Keratinocyte (primary cell): Measurements from ENCODE around the gene DNHD1. TPM values are rescaled to one million over a fixed set of nuclear protein-coding genes. Genes with fewer than 3 reads are reported as not detected.

ENCODE experiments used
- DNase-seq: peaks from one replicate; pipeline ENCODE4 v3.0.0-alpha.2; 2011; ENCODE audit warnings: low read depth, missing footprints, low spot score
- FAIRE-seq: peaks from 2 replicates; lab custom pipeline; 2011; peaks lifted over from hg19 to GRCh38; lab: Jason Lieb, UNC
- H2AFZ ChIP-seq: 2 replicates; pipeline ENCODE4 v1.6.0; 2012; ENCODE audit warnings: low read length, control low read depth, inconsistent platforms; ENCODE audit not compliant: control insufficient read depth
- H3K27ac ChIP-seq: 2 replicates; pipeline ENCODE4 v1.5.1; 2011; ENCODE audit warnings: low read length; ENCODE audit not compliant: control insufficient read depth, insufficient read depth
- H3K27me3 ChIP-seq: 3 replicates; pipeline ENCODE4 v1.6.0; 2011; ENCODE audit warnings: low read length; ENCODE audit not compliant: control insufficient read depth, insufficient read depth; ENCODE audit errors: extremely low read depth
- H3K36me3 ChIP-seq, 2 experiments: 2 replicates in 1 of 2; 3 replicates in 1 of 2; pipeline ENCODE4 v1.5.1; 2011; ENCODE audit warnings: low read length in 2 of 2, mild to moderate bottlenecking in 1 of 2; ENCODE audit not compliant: control insufficient read depth in 2 of 2, insufficient read depth in 2 of 2; ENCODE audit errors: extremely low read depth in 1 of 2
- H3K4me1 ChIP-seq: 3 replicates; pipeline ENCODE4 v1.5.1; 2011; ENCODE audit warnings: low read length; ENCODE audit not compliant: control insufficient read depth, insufficient read depth; ENCODE audit errors: extremely low read depth
- H3K4me2 ChIP-seq: 3 replicates; pipeline ENCODE4 v1.6.0; 2011; ENCODE audit warnings: low read depth, low read length; ENCODE audit not compliant: control insufficient read depth, insufficient read depth; ENCODE audit errors: extremely low read depth
- H3K4me3 ChIP-seq, 3 experiments: fragments of 200-600 bp in 1 of 3; sonication (generic) in 1 of 3; 2 replicates in 2 of 3; 3 replicates in 1 of 3; pipeline ENCODE4 v1.5.1; 2011 to 2016; ENCODE audit warnings: low read length in 3 of 3, mild to moderate bottlenecking in 3 of 3, control low read depth in 2 of 3, inconsistent platforms in 1 of 3, low read depth in 1 of 3, mixed read lengths in 1 of 3, mixed run types in 1 of 3, moderate library complexity in 1 of 3; ENCODE audit not compliant: control insufficient read depth in 2 of 3, insufficient read depth in 2 of 3; ENCODE audit errors: extremely low read depth in 1 of 3
- H3K79me2 ChIP-seq: 2 replicates; pipeline ENCODE4 v1.6.0; 2012; ENCODE audit warnings: low read length; ENCODE audit not compliant: control insufficient read depth, insufficient read depth
- H3K9ac ChIP-seq: 3 replicates; pipeline ENCODE4 v1.6.0; 2011; ENCODE audit warnings: low read length; ENCODE audit not compliant: control insufficient read depth, insufficient read depth; ENCODE audit errors: extremely low read depth
- H3K9me1 ChIP-seq: 3 replicates; pipeline ENCODE4 v1.6.0; 2011; ENCODE audit warnings: low read length; ENCODE audit not compliant: control insufficient read depth, insufficient read depth; ENCODE audit errors: extremely low read depth
- H3K9me3 ChIP-seq: 2 replicates; pipeline ENCODE4 v1.5.1; 2012; ENCODE audit warnings: low read depth, low read length; ENCODE audit not compliant: control insufficient read depth
- H4K20me1 ChIP-seq: 3 replicates; pipeline ENCODE4 v1.6.0; 2011; ENCODE audit warnings: low read length; ENCODE audit not compliant: control insufficient read depth, insufficient read depth; ENCODE audit errors: extremely low read depth
- EZH2 ChIP-seq: IDR thresholded peaks from one replicate; pipeline ENCODE4 v1.6.1; 2012; ENCODE audit warnings: inconsistent platforms, mild to moderate bottlenecking, low read length, moderate library complexity
- dilution Hi-C: fragments of 300-500 bp; cut with MboI; formaldehyde crosslinking; loops from one replicate; pipeline ENCODE4 v1.7.0; 2020; ENCODE audit warnings: low sequenced_read_pairs; ENCODE audit not compliant: extremely low pct_ligation_motif_present
- polyA plus RNA-seq, 5 experiments: library from polyadenylated mRNA; depleted of rRNA in 3 of 5; stranded (reverse) in 3 of 5; stranded (forward) in 1 of 5; unstranded in 1 of 5; fragments of >200 nt; gene quantifications; 1 replicate in 1 of 5; 2 replicates in 3 of 5; 3 replicates in 1 of 5; pipeline versions ENCODE4 v1.2.1 to v1.2.3, GENCODE V29; 2011 to 2012; ENCODE audit warnings: missing spikeins in 2 of 5, low read depth in 1 of 5, low replicate concordance in 1 of 5
- TF ChIP-seq, protein P1 (sequence below), 3 experiments: IDR thresholded peaks in 1 of 3; conservative IDR thresholded peaks in 1 of 3; optimal IDR thresholded peaks in 1 of 3; 2 replicates in 2 of 3; 3 replicates in 1 of 3; pipeline versions ENCODE3 to v1.5.1; 2011; ENCODE audit warnings: low read length in 3 of 3, mild to moderate bottlenecking in 3 of 3, moderate library complexity in 2 of 3, control low read depth in 1 of 3, inconsistent platforms in 1 of 3; ENCODE audit not compliant: insufficient read depth in 2 of 3; ENCODE audit errors: extremely low read depth in 1 of 3

The DNHD1 gene
- polyA plus RNA-seq, 1 donor (not counting 4 experiments of a cell fraction or from before 2014, with no cell fraction given), result 2.9 TPM

DNA sequence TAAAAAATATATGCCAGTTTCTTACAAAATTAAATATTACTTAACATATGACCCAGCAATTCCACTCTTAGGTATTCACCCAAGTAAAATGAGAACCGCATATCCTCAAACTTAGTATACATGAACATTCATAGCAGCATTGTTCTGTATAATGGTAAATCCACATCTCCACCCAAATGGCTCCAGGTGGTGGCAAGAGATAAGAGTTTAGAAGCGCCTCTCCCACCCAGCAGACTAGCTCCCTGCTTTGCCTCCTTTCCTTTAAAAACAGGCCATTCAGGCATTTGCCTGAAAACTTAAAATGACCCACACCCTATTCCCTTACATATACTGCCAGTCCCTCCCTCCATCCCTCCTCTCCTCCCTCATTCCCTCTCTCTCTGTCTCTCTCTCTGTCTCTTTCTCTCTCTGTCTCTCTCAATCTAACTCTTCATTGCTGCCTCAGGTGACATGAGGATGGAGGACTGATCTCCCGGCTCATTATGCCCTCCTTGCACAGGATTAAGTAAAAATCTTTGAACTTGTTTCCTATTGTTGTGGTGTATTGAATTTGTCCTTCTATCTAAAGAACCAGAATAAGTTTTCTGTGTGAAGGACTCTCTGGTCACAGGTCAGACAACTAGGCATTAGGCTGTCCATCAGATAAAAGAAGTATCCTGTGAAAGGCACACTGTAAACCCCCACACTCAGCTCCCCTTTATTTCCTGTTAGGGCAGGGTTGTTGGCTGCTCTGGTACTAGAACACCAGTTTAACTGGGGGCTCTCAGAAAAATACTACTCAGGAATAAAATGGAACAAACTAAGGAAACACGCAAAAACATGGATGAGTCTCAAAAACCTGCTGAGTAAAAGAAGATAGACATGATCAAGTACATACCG is 58.0 kb downstream of the DNHD1 start:
- no peak overlapping the region for H3K27ac ChIP-seq
- no peaks in the 10 kb centered on the region for H3K9me3 ChIP-seq
- dilution Hi-C loops, result no loop called here
- H4K20me1 ChIP-seq, result no peaks in the 10 kb centered on the region
- H2AFZ ChIP-seq, result no peak overlapping the region
- no peak overlapping the region for H3K4me3 ChIP-seq
- no peaks in the 10 kb centered on the region for H3K27me3 ChIP-seq
- TF ChIP-seq, protein P1, sequence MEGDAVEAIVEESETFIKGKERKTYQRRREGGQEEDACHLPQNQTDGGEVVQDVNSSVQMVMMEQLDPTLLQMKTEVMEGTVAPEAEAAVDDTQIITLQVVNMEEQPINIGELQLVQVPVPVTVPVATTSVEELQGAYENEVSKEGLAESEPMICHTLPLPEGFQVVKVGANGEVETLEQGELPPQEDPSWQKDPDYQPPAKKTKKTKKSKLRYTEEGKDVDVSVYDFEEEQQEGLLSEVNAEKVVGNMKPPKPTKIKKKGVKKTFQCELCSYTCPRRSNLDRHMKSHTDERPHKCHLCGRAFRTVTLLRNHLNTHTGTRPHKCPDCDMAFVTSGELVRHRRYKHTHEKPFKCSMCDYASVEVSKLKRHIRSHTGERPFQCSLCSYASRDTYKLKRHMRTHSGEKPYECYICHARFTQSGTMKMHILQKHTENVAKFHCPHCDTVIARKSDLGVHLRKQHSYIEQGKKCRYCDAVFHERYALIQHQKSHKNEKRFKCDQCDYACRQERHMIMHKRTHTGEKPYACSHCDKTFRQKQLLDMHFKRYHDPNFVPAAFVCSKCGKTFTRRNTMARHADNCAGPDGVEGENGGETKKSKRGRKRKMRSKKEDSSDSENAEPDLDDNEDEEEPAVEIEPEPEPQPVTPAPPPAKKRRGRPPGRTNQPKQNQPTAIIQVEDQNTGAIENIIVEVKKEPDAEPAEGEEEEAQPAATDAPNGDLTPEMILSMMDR (optimal IDR thresholded peaks at IDR 0.05 in 1 of 3, IDR thresholded peaks at IDR 0.05 in 1 of 3, conservative IDR thresholded peaks at IDR 0.05 in 1 of 3; ENCODE audit: extremely low read depth in 1 of 3, insufficient read depth in 2 of 3, low read length in 3 of 3), result no peak
- TF ChIP-seq EZH2, result no peak
- H3K4me1 ChIP-seq, result peaks cover 3% of the 10 kb centered on the region
- DNase-seq, result no peak
- no peaks in the 10 kb centered on the region for H3K9me1 ChIP-seq
- no peaks in the 10 kb centered on the region for H3K36me3 ChIP-seq
- no peak for FAIRE-seq
- H3K79me2 ChIP-seq, result no peaks in the 10 kb centered on the region
- no peak overlapping the region for H3K9ac ChIP-seq
- H3K4me2 ChIP-seq, result no peak overlapping the region

DNA sequence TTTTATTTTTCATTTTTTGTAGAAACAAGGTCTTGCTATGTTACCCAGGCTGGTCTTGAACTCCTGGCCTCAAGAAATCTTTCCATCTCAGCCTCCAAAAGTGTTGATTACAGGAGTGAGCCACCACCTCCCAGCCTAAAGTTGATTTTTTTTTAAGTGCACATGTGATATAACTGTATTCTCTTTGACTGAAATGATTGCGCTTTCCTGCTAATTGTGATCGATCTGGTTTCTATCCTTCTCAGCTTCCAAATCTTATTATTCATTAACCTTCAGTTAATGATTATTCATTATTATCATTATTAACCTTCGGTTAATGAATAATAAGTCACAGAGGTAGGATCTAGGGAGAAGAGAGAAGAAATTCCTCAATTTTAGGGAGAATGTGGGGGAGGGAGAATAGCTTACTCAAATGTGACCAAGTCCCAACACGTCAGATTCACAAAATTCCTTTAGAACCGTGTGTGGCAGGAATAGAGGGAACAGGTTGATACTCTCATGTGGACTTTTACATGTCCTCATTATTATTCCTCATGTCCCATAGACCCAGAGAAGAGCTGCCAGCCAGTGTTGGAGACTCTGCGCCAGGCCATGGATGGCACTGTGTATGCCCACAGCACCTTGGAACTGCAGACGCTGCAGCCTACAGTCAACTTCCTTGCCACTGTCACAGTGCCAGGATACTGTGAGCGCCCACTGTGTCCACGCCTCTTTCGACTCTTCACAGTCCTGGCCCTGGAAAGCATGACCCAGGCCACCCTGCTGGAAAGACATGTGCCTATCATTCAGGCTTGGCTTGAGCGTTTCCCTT is 59.3 kb downstream of the DNHD1 start:
- H3K4me1 ChIP-seq, result peaks cover 3% of the 10 kb centered on the region
- no peak overlapping the region for H3K4me3 ChIP-seq
- no peak for FAIRE-seq
- no peak for TF ChIP-seq EZH2
- TF ChIP-seq, protein P1 (optimal IDR thresholded peaks at IDR 0.05 in 1 of 3, IDR thresholded peaks at IDR 0.05 in 1 of 3, conservative IDR thresholded peaks at IDR 0.05 in 1 of 3; ENCODE audit: extremely low read depth in 1 of 3, insufficient read depth in 2 of 3, low read length in 3 of 3), result no peak
- dilution Hi-C loops, result no loop called here
- no peak overlapping the region for H3K9ac ChIP-seq
- H3K27me3 ChIP-seq, result no peaks in the 10 kb centered on the region
- no peak overlapping the region for H3K27ac ChIP-seq
- no peak for DNase-seq
- H2AFZ ChIP-seq, result no peak overlapping the region
- no peak overlapping the region for H3K4me2 ChIP-seq
- H3K9me1 ChIP-seq, result no peaks in the 10 kb centered on the region
- no peaks in the 10 kb centered on the region for H4K20me1 ChIP-seq
- H3K36me3 ChIP-seq, result no peaks in the 10 kb centered on the region
- H3K9me3 ChIP-seq, result no peaks in the 10 kb centered on the region
- no peaks in the 10 kb centered on the region for H3K79me2 ChIP-seq
